ENCODE measurements around the gene ARPC5L.

ARPC5L gene

GRCh38 chr9:124869986-124870560 is 8.1 kb downstream of the ARPC5L start:
- TF ChIP-seq, protein P1, sequence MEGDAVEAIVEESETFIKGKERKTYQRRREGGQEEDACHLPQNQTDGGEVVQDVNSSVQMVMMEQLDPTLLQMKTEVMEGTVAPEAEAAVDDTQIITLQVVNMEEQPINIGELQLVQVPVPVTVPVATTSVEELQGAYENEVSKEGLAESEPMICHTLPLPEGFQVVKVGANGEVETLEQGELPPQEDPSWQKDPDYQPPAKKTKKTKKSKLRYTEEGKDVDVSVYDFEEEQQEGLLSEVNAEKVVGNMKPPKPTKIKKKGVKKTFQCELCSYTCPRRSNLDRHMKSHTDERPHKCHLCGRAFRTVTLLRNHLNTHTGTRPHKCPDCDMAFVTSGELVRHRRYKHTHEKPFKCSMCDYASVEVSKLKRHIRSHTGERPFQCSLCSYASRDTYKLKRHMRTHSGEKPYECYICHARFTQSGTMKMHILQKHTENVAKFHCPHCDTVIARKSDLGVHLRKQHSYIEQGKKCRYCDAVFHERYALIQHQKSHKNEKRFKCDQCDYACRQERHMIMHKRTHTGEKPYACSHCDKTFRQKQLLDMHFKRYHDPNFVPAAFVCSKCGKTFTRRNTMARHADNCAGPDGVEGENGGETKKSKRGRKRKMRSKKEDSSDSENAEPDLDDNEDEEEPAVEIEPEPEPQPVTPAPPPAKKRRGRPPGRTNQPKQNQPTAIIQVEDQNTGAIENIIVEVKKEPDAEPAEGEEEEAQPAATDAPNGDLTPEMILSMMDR (conservative IDR thresholded peaks at IDR 0.05; ENCODE audit: low read length) = no peak
- no peak for DNase-seq (ENCODE audit: low read depth)
- H3K4me3 ChIP-seq (ENCODE audit: low read length) = peak overlapping the region; percentile 87

GRCh38 chr9:124870723-124871122 is 8.8 kb downstream of the ARPC5L start:
- DNase-seq (ENCODE audit: low read depth) = no peak
- H3K4me3 ChIP-seq (ENCODE audit: low read length) = peak overlapping the region; percentile 87
- TF ChIP-seq, protein P1 (conservative IDR thresholded peaks at IDR 0.05; ENCODE audit: low read length) = no peak

DNA sequence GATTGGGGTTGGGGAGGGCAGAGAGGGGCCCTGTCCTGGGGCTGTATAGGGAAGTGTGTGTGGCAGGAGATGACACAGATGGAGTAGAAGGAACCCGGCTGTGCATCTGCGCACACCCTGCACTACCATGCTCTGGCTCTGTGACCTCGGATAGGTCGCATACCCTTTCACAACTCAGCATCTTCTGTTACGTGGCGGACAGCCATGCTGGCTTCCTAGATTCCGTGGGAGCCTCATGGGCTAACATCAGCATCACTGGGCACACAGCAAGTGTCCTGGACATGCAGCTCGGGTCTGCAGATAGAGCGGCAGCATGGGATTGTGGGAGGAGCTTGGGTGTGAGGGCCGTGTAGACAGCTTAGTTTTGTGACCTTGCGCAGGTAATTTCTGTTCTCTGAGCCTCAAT is 9.2 kb downstream of the ARPC5L start:
- DNase-seq (ENCODE audit: low read depth) = no peak
- TF ChIP-seq, protein P1 (conservative IDR thresholded peaks at IDR 0.05; ENCODE audit: low read length) = no peak
- H3K4me3 ChIP-seq (ENCODE audit: low read length) = peak overlapping the region; percentile 87

- DNase-seq (ENCODE audit: low read depth) = no peak
- H3K4me3 ChIP-seq (ENCODE audit: low read length) = no peak overlapping the region
- TF ChIP-seq, protein P1 (conservative IDR thresholded peaks at IDR 0.05; ENCODE audit: low read length) = no peak
Observed at GRCh38 chr9:124873664-124874063, 11.7 kb downstream of the ARPC5L start.

- no peak for DNase-seq (ENCODE audit: low read depth)
- no peak overlapping the region for H3K4me3 ChIP-seq (ENCODE audit: low read length)
- TF ChIP-seq, protein P1 (conservative IDR thresholded peaks at IDR 0.05; ENCODE audit: low read length) = no peak
Observed at GRCh38 chr9:124875501-124875900, 13.6 kb downstream of the ARPC5L start.

DNA sequence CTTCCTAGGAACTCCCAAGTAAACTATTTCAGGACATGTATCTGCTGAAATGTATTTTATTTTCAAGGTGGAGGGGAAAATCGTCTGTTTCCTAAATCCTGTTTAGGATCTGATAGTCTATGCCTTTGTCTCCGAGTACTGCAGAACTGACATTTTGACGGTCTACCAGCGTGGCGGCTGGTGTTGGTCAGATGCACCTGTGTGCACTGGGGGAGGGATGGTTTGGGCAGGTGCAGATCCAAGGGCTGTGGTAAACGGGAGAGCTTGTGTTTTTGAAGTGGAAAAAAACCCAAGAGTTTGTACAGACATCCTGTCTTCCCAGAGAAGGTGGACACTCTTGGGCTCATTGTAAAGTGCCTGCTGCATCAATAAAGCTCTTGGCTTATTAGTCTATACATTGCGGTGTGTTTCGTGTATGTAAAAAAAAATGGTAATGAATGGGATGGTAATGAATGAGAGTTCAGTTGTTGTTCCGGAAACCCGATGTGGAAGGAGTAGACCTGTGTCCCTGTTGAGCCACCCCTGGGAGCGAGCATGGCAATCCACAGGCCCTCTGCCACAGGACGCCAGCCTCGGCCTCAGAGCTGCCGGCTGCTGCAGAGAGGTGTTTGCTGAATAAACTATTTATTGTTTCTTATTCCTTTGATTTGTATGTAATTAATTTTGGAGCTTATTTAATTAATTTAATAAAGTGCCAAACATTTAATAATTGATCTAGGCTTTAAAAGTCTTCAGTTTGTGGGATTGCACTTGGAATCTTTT is 15.3 kb downstream of the ARPC5L start:
- no peak for DNase-seq (ENCODE audit: low read depth)
- TF ChIP-seq, protein P1 (conservative IDR thresholded peaks at IDR 0.05; ENCODE audit: low read length) = no peak
- H3K4me3 ChIP-seq (ENCODE audit: low read length) = no peak overlapping the region

- no peak overlapping the region for H3K4me3 ChIP-seq (ENCODE audit: low read length)
- TF ChIP-seq, protein P1 (conservative IDR thresholded peaks at IDR 0.05; ENCODE audit: low read length) = no peak
- no peak for DNase-seq (ENCODE audit: low read depth)
Observed at GRCh38 chr9:124878021-124878420, 16.1 kb downstream of the ARPC5L start.
